AG09309 (cell line): ENCODE data around the gene ARAP3.
"Not testable (repeated sequence)": the region's sequence is repeated elsewhere in the genome, so short reads cannot be mapped to it uniquely, and the experiment has no call there.

Experiments
- DNase-seq: peaks from one replicate; pipeline ENCODE4 v3.0.0-alpha.2; 2010; ENCODE audit warnings: low read depth
- H3K4me3 ChIP-seq: 2 replicates; pipeline ENCODE4 v1.5.1; 2011; ENCODE audit warnings: mild to moderate bottlenecking, low read depth, low read length, moderate library complexity; ENCODE audit not compliant: control insufficient read depth
- CTCF ChIP-seq: IDR thresholded peaks from 2 replicates; pipeline ENCODE4 v1.5.1; 2011; ENCODE audit warnings: mild to moderate bottlenecking, low read depth, low read length, inconsistent platforms; ENCODE audit not compliant: insufficient read depth, control insufficient read depth; ENCODE audit errors: missing control alignments

The ARAP3 gene, protein sequence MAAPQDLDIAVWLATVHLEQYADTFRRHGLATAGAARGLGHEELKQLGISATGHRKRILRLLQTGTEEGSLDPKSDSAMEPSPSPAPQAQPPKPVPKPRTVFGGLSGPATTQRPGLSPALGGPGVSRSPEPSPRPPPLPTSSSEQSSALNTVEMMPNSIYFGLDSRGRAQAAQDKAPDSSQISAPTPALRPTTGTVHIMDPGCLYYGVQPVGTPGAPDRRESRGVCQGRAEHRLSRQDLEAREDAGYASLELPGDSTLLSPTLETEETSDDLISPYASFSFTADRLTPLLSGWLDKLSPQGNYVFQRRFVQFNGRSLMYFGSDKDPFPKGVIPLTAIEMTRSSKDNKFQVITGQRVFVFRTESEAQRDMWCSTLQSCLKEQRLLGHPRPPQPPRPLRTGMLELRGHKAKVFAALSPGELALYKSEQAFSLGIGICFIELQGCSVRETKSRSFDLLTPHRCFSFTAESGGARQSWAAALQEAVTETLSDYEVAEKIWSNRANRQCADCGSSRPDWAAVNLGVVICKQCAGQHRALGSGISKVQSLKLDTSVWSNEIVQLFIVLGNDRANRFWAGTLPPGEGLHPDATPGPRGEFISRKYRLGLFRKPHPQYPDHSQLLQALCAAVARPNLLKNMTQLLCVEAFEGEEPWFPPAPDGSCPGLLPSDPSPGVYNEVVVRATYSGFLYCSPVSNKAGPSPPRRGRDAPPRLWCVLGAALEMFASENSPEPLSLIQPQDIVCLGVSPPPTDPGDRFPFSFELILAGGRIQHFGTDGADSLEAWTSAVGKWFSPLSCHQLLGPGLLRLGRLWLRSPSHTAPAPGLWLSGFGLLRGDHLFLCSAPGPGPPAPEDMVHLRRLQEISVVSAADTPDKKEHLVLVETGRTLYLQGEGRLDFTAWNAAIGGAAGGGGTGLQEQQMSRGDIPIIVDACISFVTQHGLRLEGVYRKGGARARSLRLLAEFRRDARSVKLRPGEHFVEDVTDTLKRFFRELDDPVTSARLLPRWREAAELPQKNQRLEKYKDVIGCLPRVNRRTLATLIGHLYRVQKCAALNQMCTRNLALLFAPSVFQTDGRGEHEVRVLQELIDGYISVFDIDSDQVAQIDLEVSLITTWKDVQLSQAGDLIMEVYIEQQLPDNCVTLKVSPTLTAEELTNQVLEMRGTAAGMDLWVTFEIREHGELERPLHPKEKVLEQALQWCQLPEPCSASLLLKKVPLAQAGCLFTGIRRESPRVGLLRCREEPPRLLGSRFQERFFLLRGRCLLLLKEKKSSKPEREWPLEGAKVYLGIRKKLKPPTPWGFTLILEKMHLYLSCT (N-terminal part only)

GRCh38 chr5:141681695-141682641 lies at the start of gene ARAP3:
TSS of gene ARAP3 (minus strand) at chr5:141682230. CDS start at chr5:141680486, 1,744 bp downstream.
- DNase-seq, result no peak
- TF ChIP-seq CTCF, result no peak
- H3K4me3 ChIP-seq, result peak within 1 kb of the TSS; percentile 38

DNA sequence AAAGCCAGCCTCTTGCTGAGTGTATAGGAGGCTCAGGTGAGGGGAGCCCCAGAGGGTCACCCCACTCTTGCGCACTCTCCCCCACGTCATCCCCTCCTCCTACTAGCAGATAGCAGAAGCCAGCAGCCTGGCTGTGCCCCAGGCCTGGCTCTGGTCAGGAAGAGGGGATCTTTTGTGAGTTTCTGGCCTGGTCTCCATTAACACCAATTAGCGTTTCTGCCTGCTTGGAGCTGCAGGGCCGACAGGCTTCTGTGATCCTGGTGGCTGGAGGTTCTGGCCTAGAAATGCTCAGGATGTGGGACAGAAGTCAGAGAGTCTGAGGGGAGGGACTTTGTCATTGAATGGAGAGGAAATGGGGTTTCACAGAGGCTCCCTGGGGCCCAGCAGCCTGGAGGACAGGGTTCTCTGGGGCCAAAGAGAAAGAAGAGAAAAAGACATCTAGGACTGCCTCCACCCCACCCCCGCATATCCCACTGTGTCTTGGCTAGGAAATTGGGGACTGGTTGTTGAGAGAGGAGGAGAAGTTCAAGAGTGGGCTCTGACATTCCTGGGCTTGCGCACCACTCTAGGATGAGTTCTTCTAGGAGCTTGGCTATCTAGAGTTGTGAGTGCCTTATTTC lies 47.5 kb upstream of the ARAP3 start:
- DNase-seq, result no peak
- no peak overlapping the region for H3K4me3 ChIP-seq
- no peak for TF ChIP-seq CTCF

DNA sequence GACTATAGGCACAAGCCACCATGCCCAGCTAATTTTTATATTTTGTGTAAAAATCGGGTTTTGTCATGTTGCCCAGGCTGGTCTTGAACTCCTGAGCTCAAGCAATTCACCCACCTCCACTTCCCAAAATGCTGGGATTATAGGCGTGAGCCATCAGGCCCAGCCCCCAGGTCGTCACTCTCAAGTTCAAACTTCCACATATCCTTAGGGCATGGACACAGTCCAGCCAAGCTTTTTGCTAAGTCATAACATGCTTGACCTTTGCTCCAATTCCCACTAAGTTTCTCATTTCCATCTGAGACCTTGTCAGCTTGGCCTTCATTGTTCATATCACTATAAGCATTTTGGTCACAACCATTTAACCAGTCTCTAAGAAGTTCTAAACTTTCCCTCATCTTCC lies 43.9 kb upstream of the ARAP3 start:
- TF ChIP-seq CTCF, result no peak
- no peak for DNase-seq

DNA sequence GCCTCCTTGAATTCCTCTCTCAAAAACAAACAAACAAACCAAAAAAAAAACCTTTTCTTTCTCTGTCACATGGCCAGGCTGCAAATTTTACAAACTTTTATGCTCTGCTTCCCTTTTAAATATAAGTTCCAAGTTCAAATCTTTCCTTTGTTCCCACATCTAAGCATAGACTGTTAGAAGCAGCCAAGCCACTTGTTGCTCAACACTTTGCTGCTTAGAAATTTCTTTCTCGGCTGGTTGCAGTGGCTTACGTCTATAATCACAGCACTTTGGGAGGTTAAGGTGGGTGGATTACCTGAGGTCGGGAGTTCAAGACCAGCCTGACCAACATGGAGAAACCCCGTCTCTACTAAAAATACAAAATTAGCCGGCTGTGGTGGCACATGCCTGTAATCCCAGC lies 43.1 kb upstream of the ARAP3 start:
- not testable (repeated sequence) for H3K4me3 ChIP-seq, DNase-seq

More for the DNA sequence above, 43.9 kb upstream of the ARAP3 start:
- H3K4me3 ChIP-seq, result no peak overlapping the region

DNA sequence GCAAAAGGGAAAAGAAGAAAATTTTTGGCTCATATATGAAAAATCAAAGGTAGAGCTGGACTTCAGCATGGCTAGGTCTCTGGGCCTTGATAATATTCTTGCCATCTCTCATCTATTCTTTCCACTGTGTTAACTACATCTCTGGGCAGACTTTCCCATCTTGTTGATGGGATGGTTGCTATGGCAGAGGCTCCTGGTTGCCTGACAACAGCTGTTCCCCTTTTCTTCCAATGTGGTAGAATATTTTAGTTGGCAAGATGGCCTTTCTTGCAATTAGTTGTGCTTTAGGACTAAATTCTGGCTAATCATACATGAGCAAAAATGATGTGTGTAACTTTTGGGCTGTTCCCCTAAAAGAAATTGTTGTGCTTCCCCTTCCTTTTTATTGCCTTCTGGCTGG lies 40.2 kb upstream of the ARAP3 start:
- no peak for DNase-seq
- no peak for TF ChIP-seq CTCF
- H3K4me3 ChIP-seq, result no peak overlapping the region

DNA sequence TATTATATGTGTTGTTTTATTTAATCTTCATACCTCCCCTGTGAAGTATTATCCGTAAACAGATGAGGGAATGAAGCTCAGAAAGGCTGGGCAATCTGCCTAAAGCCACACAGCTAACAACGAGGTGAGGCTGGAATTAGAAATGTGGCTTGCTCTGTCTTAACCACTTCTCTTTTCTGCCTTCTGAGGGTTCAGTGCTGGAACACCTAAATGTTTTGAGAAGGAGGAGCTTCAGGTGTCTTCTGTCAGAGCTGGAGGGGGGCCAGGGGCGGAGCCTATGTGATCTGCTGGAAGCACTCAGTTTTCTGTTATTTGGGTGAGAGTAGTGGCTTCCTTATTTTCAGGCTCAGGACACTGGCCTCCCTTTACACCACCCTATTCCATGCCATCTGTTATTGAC lies 35.0 kb upstream of the ARAP3 start:
- no peak for TF ChIP-seq CTCF
- H3K4me3 ChIP-seq, result no peak overlapping the region
- no peak for DNase-seq
